Mononuclear cell (primary cell): ENCODE results near the gene SEMA3C. TPM values are rescaled to one million over a fixed set of nuclear protein-coding genes. Genes with fewer than 3 reads are reported as not detected.

ENCODE experiments used
- H3K27me3 ChIP-seq: 2 replicates; pipeline ENCODE4 v1.6.0; 2011; ENCODE audit warnings: low read length, control low read depth; ENCODE audit not compliant: insufficient read depth
- H3K4me1 ChIP-seq: 2 replicates; pipeline ENCODE4 v1.5.1; 2011; ENCODE audit warnings: mild to moderate bottlenecking, low read length, control low read depth; ENCODE audit not compliant: insufficient read depth
- H3K4me3 ChIP-seq: 2 replicates; pipeline ENCODE4 v1.5.1; 2011; ENCODE audit warnings: mild to moderate bottlenecking, low read length, moderate library complexity
- H3K9me3 ChIP-seq: 2 replicates; pipeline ENCODE4 v1.5.1; 2011; ENCODE audit warnings: low read depth, mild to moderate bottlenecking, control low read depth, low read length
- total RNA-seq: library from RNA; depleted of rRNA; stranded (reverse); fragments of >200 nt; gene quantifications from one replicate; pipeline ENCODE4 v1.2.3, GENCODE V29; 2012

Gene SEMA3C
- total RNA-seq, result 9.7 TPM

GRCh38 chr7:80918909-80919721, at the start of gene SEMA3C:
TSS of gene SEMA3C (minus strand) at chr7:80919051. CDS start at chr7:80916781, 2,270 bp downstream.
- Histone ChIP-seq H3K4me1 (peaks cover 7% of the 10 kb centered on the region), H3K27me3 (peaks cover 8% of the 10 kb centered on the region), H3K9me3 (no peaks in the 10 kb centered on the region), H3K4me3 (peak within 1 kb of the TSS; percentile 56)

DNA sequence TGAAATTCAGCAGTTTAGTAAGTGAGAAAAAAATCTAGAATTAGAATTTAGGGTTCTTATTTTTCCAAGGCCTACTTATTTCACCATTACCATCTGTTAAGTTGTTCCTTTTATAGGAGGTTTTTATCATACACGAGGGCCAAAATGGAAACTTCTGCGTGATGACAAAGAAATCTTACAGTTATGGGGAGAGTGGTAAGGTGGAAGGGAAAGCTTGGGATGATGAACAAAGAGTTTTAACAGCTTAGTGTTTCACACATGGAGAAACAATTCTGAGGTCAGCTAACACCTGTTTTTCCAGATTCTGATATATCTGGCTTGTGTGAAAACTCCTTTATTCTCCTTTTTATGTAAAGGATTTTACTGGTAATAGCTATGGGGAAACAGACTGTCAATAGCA, 49.8 kb upstream of the SEMA3C start:
- H3K27me3 ChIP-seq, result no peaks in the 10 kb centered on the region
- no peaks in the 10 kb centered on the region for H3K4me1 ChIP-seq
- no peak overlapping the region for H3K4me3 ChIP-seq
- no peaks in the 10 kb centered on the region for H3K9me3 ChIP-seq

GRCh38 chr7:80967917-80968297, 49.1 kb upstream of the SEMA3C start:
- no peaks in the 10 kb centered on the region for H3K9me3 ChIP-seq

GRCh38 chr7:80967071-80967916, 48.4 kb upstream of the SEMA3C start:
- no peaks in the 10 kb centered on the region for H3K9me3 ChIP-seq
- no peaks in the 10 kb centered on the region for H3K27me3 ChIP-seq
- no peaks in the 10 kb centered on the region for H3K4me1 ChIP-seq
- H3K4me3 ChIP-seq, result no peak overlapping the region

More at GRCh38 chr7:80967917-80968297, 49.1 kb upstream of the SEMA3C start:
- Histone ChIP-seq H3K27me3 (no peaks in the 10 kb centered on the region), H3K4me1 (no peaks in the 10 kb centered on the region), H3K4me3 (no peak overlapping the region)

- H3K9me3 ChIP-seq, result no peaks in the 10 kb centered on the region
- no peaks in the 10 kb centered on the region for H3K4me1 ChIP-seq
- no peaks in the 10 kb centered on the region for H3K27me3 ChIP-seq
- H3K4me3 ChIP-seq, result no peak overlapping the region
Measured at GRCh38 chr7:80960244-80960795, 41.5 kb upstream of the SEMA3C start.

- Histone ChIP-seq H3K9me3 (no peaks in the 10 kb centered on the region), H3K4me3 (no peak overlapping the region), H3K27me3 (no peaks in the 10 kb centered on the region), H3K4me1 (no peaks in the 10 kb centered on the region)
Measured at GRCh38 chr7:80957226-80957777, 38.5 kb upstream of the SEMA3C start.

DNA sequence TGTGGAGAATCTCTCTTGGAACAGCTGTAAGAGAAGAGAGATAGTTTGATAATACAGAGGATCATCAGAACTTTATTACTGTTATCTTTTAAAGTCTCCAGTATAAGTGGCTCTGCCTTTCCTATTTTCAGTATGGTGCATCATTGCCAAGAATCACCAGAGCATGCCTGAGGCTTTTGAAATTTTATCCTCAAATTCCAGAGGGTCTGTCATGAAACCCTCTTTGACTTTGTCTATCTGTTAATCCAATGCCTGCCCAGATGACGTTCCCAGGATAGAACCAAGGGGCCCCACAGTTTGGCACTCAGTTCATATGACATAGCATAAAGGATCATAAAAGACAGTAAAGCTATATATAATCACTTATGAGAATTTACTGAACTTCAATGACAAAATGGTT, 35.3 kb upstream of the SEMA3C start:
- no peaks in the 10 kb centered on the region for H3K27me3 ChIP-seq

GRCh38 chr7:80950550-80950967, 31.7 kb upstream of the SEMA3C start:
- H3K4me1 ChIP-seq, result no peaks in the 10 kb centered on the region
- no peaks in the 10 kb centered on the region for H3K27me3 ChIP-seq
- no peak overlapping the region for H3K4me3 ChIP-seq
- H3K9me3 ChIP-seq, result no peaks in the 10 kb centered on the region

More for the DNA sequence above, 35.3 kb upstream of the SEMA3C start:
- H3K9me3 ChIP-seq, result no peaks in the 10 kb centered on the region
- H3K4me1 ChIP-seq, result no peaks in the 10 kb centered on the region
- no peak overlapping the region for H3K4me3 ChIP-seq

GRCh38 chr7:80949449-80949848, 30.6 kb upstream of the SEMA3C start:
- Histone ChIP-seq H3K4me3 (no peak overlapping the region), H3K9me3 (no peaks in the 10 kb centered on the region), H3K27me3 (no peaks in the 10 kb centered on the region), H3K4me1 (no peaks in the 10 kb centered on the region)

GRCh38 chr7:80946858-80947257, 28.0 kb upstream of the SEMA3C start:
- no peaks in the 10 kb centered on the region for H3K9me3 ChIP-seq
- H3K27me3 ChIP-seq, result no peaks in the 10 kb centered on the region
- peaks cover 6% of the 10 kb centered on the region for H3K4me1 ChIP-seq
- no peak overlapping the region for H3K4me3 ChIP-seq

- no peaks in the 10 kb centered on the region for H3K27me3 ChIP-seq
Measured at GRCh38 chr7:80945976-80946375, 27.1 kb upstream of the SEMA3C start.

DNA sequence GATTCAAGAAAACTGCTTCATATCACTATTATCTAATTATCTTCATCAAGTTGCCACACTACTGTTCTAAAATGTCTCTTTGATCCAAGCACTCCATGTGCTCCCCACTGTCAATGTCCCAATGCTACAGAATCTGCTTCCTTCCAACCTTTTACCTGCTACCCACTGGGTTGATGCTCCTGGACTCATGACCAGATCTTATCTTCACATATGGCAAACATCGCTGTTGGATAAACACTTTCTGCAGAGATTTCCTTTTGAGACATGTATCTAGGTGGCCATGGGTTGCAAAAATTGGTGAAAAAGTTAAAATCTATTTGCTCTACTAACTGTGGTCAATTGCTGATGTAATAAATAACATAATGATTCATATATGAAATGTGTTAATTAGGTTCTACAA, 24.5 kb upstream of the SEMA3C start:
- Histone ChIP-seq H3K4me1 (peaks cover 16% of the 10 kb centered on the region), H3K27me3 (no peaks in the 10 kb centered on the region), H3K4me3 (no peak overlapping the region), H3K9me3 (no peaks in the 10 kb centered on the region)

More at GRCh38 chr7:80945976-80946375, 27.1 kb upstream of the SEMA3C start:
- no peak overlapping the region for H3K4me3 ChIP-seq
- H3K9me3 ChIP-seq, result no peaks in the 10 kb centered on the region
- peaks cover 12% of the 10 kb centered on the region for H3K4me1 ChIP-seq

DNA sequence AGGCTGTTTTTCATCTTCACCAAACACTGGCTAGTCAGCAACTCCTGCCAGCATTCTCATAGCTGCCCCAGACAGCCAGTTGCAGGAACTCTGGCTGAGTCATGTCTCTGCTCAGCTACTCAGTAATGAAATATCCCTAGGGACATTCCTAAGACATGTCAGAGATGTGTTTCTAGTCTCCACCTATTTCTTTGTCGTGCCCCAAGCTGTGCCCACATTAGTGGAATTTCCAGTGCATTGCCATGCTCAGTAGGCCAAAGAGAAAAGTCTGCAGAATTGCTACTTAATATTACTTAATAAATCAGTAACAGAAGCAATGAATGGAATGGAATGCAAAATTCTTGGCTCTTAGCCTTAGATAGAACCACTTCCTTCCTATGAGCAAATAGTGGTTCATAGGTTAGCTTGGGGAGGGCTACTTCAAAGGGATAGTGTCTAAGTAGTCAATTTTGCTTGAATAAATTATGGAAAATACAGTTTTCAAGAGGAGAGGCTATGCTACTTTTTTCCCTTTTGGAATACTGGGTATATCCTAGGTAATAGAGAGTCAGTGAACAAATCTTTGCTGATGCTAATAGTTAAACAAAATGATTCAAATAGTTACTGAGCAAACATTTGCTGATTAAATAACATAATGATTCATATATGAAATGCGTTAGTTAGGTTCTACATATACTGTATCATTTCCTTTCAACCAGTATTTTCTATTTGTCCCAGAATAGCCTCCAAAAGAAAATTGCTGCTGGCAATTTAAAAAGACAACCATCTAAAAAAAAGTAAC, 23.6 kb upstream of the SEMA3C start:
- no peak overlapping the region for H3K4me3 ChIP-seq
- H3K4me1 ChIP-seq, result peaks cover 16% of the 10 kb centered on the region
- no peaks in the 10 kb centered on the region for H3K27me3 ChIP-seq
- no peaks in the 10 kb centered on the region for H3K9me3 ChIP-seq

DNA sequence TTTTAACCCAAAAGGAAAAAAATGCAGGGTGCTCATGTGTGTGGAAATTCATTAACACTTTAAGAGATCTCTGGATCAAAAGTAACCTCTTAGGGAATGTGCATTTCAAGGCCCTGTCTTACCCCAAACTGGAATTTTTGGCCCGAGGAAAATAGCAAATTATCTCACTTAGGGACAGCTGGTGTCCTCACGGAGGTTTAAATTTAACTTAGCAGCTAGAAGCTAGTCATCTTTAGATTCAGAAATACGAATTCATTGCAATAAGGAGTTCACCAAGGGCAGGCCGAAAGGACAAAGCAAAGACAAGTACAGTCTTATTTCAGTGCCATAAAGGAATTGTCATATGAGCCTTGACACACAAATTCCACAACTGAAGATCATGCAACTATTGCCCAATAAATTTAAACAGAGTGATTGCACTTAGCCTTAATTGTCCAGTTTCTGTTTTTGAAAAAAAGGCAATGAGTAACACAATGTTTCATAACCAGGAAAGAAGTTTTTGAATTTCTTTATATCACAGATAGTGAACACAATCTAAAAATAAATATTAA, 22.4 kb upstream of the SEMA3C start:
- Histone ChIP-seq H3K4me3 (no peak overlapping the region), H3K4me1 (peaks cover 16% of the 10 kb centered on the region), H3K9me3 (no peaks in the 10 kb centered on the region), H3K27me3 (no peaks in the 10 kb centered on the region)
